Tibial artery (tissue), 4 donors: ENCODE data around the gene SNX17.
"Not testable (repeated sequence)": the region's sequence is repeated elsewhere in the genome, so short reads cannot be mapped to it uniquely, and the experiment has no call there.

Source experiments
- DNase-seq, 2 donors: peaks; one replicate each; pipeline ENCODE4 v3.0.0-alpha.2; 2019
- H3K27ac ChIP-seq, 2 donors: fragments of 200-600 bp; sonication (generic) in 1 of 2; 1 replicate in 1 of 2; 2 replicates in 1 of 2; pipeline ENCODE4 v1.5.1; 2018 to 2019; ENCODE audit warnings: mild to moderate bottlenecking in 1 of 2
- H3K27me3 ChIP-seq, 2 donors: fragments of 200-600 bp; sonication (generic) in 1 of 2; one replicate each; pipeline versions ENCODE4 v1.5.1 to v1.6.0; 2016 to 2019
- H3K36me3 ChIP-seq, 3 donors: fragments of 200-600 bp; sonication (generic) in 2 of 3; one replicate each; pipeline ENCODE4 v1.5.1; 2016 to 2019; ENCODE audit warnings: mild to moderate bottlenecking in 2 of 3
- H3K4me1 ChIP-seq, 4 donors: fragments of 200-600 bp; sonication (generic) in 2 of 4; 1 replicate in 3 of 4; 2 replicates in 1 of 4; pipeline ENCODE4 v1.5.1; 2016 to 2019
- H3K4me3 ChIP-seq, 2 donors: fragments of 200-600 bp; sonication (generic) in 1 of 2; 1 replicate in 1 of 2; 2 replicates in 1 of 2; pipeline ENCODE4 v1.5.1; 2018 to 2019; ENCODE audit warnings: mild to moderate bottlenecking in 2 of 2
- H3K9me3 ChIP-seq, 3 donors: fragments of 200-600 bp; sonication (generic) in 1 of 3; one replicate each; pipeline ENCODE4 v1.5.1; 2016 to 2019
- CTCF ChIP-seq, 2 experiments: fragments of 200-600 bp in 1 of 2; fragments of 450-650 bp in 1 of 2; IDR thresholded peaks; one replicate each; pipeline ENCODE4 v1.5.1; 2017 to 2019; ENCODE audit warnings: antibody characterized with exemption in 2 of 2, mild to moderate bottlenecking in 1 of 2, moderate library complexity in 1 of 2
- intact Hi-C: fragments of 100-400 bp; cut with DNase I; formaldehyde crosslinking; loops from one replicate; pipeline ENCODE4 v1.15.0; 2023; ENCODE audit warnings: low total_unique reads

Gene SNX17

GRCh38 chr2:27412419-27413152 lies 42.2 kb downstream of the SNX17 start:
- Histone ChIP-seq H3K4me3 (no peak overlapping the region), H3K27ac (no peak overlapping the region), H3K9me3 (no peaks in the 10 kb centered on the region), H3K27me3 (no peaks in the 10 kb centered on the region), H3K4me1 (peaks cover 0 to 19% (median 7%) of the 10 kb centered on the region in 4 donors), H3K36me3 (no peaks in the 10 kb centered on the region)
- intact Hi-C loops: no loop called here
- TF ChIP-seq CTCF (IDR thresholded peaks at IDR 0.05): no peak
- DNase-seq: no peak

GRCh38 chr2:27416151-27416550 lies 45.7 kb downstream of the SNX17 start:
- no peak for TF ChIP-seq CTCF (IDR thresholded peaks at IDR 0.05)
- Histone ChIP-seq H3K4me1 (no peaks in the 10 kb centered on the region), H3K36me3 (no peaks in the 10 kb centered on the region), H3K4me3 (no peak overlapping the region), H3K27ac (no peak overlapping the region), H3K27me3 (no peaks in the 10 kb centered on the region), H3K9me3 (no peaks in the 10 kb centered on the region)
- DNase-seq: no peak
- intact Hi-C loops: no loop called here

GRCh38 chr2:27420996-27421395 lies 50.6 kb downstream of the SNX17 start:
- no peak for TF ChIP-seq CTCF (IDR thresholded peaks at IDR 0.05)
- intact Hi-C loops: no loop called here
- no peaks in the 10 kb centered on the region for H3K27me3 ChIP-seq
- H3K9me3 ChIP-seq: no peaks in the 10 kb centered on the region
- no peaks in the 10 kb centered on the region for H3K36me3 ChIP-seq
- no peak for DNase-seq
- H3K27ac ChIP-seq: no peak overlapping the region
- no peaks in the 10 kb centered on the region for H3K4me1 ChIP-seq
- H3K4me3 ChIP-seq: no peak overlapping the region

- Histone ChIP-seq H3K4me1 (no peaks in the 10 kb centered on the region), H3K4me3 (no peak overlapping the region), H3K36me3 (no peaks in the 10 kb centered on the region), H3K27me3 (no peaks in the 10 kb centered on the region), H3K27ac (no peak overlapping the region), H3K9me3 (no peaks in the 10 kb centered on the region)
- intact Hi-C loops: no loop called here
- no peak for DNase-seq
- TF ChIP-seq CTCF (IDR thresholded peaks at IDR 0.05): no peak
These were observed 51.3 kb downstream of the SNX17 start for GRCh38 chr2:27421660-27422250.

GRCh38 chr2:27422958-27423357 lies 52.5 kb downstream of the SNX17 start:
- no peaks in the 10 kb centered on the region for H3K36me3 ChIP-seq
- DNase-seq: no peak
- H3K27ac ChIP-seq: no peak overlapping the region
- no peaks in the 10 kb centered on the region for H3K4me1 ChIP-seq
- no peak overlapping the region for H3K4me3 ChIP-seq
- TF ChIP-seq CTCF (IDR thresholded peaks at IDR 0.05): no peak
- intact Hi-C loops: no loop called here
- no peaks in the 10 kb centered on the region for H3K27me3 ChIP-seq
- H3K9me3 ChIP-seq: no peaks in the 10 kb centered on the region

- not testable (repeated sequence) for H3K27me3 ChIP-seq, H3K36me3 ChIP-seq, H3K4me1 ChIP-seq, H3K9me3 ChIP-seq, H3K4me3 ChIP-seq, H3K27ac ChIP-seq, DNase-seq
- intact Hi-C loops: loop anchor here (5.0 kb wide), 1 partner anchor 43 kb away; the partner anchor contains the start of gene ZNF513
These were observed 54.6 kb downstream of the SNX17 start for GRCh38 chr2:27425039-27425438.
